Measurements from ENCODE around the gene MRPL55.

The MRPL55 gene

GRCh38 chr1:228097333-228098081 lies 11.6 kb downstream of the MRPL55 start:
- Histone ChIP-seq H3K4ac (ENCODE audit: low read depth, low read length) (no peak overlapping the region), H3K23ac (ENCODE audit: low read length) (no peak overlapping the region), H2BK120ac (ENCODE audit: low read depth, low read length) (no peak overlapping the region), H3K4me1 (ENCODE audit: control insufficient read depth, low read depth, low read length) (no peaks in the 10 kb centered on the region), H2BK15ac (replicated peaks; ENCODE audit: low read depth) (no peak overlapping the region), H3K36me3 (ENCODE audit: control insufficient read depth, insufficient read depth, low read length) (peaks cover 6% of the 10 kb centered on the region), H3K27ac (ENCODE audit: low read depth, low read length) (no peak overlapping the region), H2BK5ac (ENCODE audit: low read length) (no peak overlapping the region), H3K79me1 (ENCODE audit: low read length) (peaks cover 14% of the 10 kb centered on the region), H3K4me2 (ENCODE audit: low read length) (no peak overlapping the region), H3K27me3 (ENCODE audit: insufficient read depth, low read length, poor library complexity) (no peaks in the 10 kb centered on the region), H3K79me2 (ENCODE audit: control insufficient read depth, insufficient read depth, low read length) (peaks cover 50% of the 10 kb centered on the region), H3K18ac (ENCODE audit: low read length) (no peak overlapping the region), H4K5ac (ENCODE audit: low read length) (no peak overlapping the region), H4K8ac (ENCODE audit: low read depth, low read length) (no peak overlapping the region), H3K9ac (ENCODE audit: low read length) (no peak overlapping the region), H3K56ac (ENCODE audit: low read length) (no peak overlapping the region), H2AK5ac (ENCODE audit: low read length) (no peak overlapping the region), H3K4me3 (ENCODE audit: low read length) (no peak overlapping the region)
- DNase-seq, result no peak
- WGBS (ENCODE audit: extremely low coverage, insufficient coverage, low lambda C conversion rate), result no CpG with 5 or more reads among the region's 34 CpGs

- H3K4me2 ChIP-seq (ENCODE audit: low read length), result no peak overlapping the region
- H3K4me3 ChIP-seq (ENCODE audit: low read length), result no peak overlapping the region
- H3K79me1 ChIP-seq (ENCODE audit: low read length), result peaks cover 15% of the 10 kb centered on the region
- no peak overlapping the region for H3K56ac ChIP-seq (ENCODE audit: low read length)
- H3K27me3 ChIP-seq (ENCODE audit: insufficient read depth, low read length, poor library complexity), result no peaks in the 10 kb centered on the region
- no peak overlapping the region for H3K4ac ChIP-seq (ENCODE audit: low read depth, low read length)
- no peak overlapping the region for H3K18ac ChIP-seq (ENCODE audit: low read length)
- no peak overlapping the region for H4K8ac ChIP-seq (ENCODE audit: low read depth, low read length)
- no CpG with 5 or more reads among the region's 13 CpGs for WGBS (ENCODE audit: extremely low coverage, insufficient coverage, low lambda C conversion rate)
- peaks cover 6% of the 10 kb centered on the region for H3K36me3 ChIP-seq (ENCODE audit: control insufficient read depth, insufficient read depth, low read length)
- no peak overlapping the region for H2AK5ac ChIP-seq (ENCODE audit: low read length)
- H3K23ac ChIP-seq (ENCODE audit: low read length), result no peak overlapping the region
- H3K4me1 ChIP-seq (ENCODE audit: control insufficient read depth, low read depth, low read length), result no peaks in the 10 kb centered on the region
- no peak overlapping the region for H2BK120ac ChIP-seq (ENCODE audit: low read depth, low read length)
- H2BK15ac ChIP-seq (replicated peaks; ENCODE audit: low read depth), result no peak overlapping the region
- H4K5ac ChIP-seq (ENCODE audit: low read length), result no peak overlapping the region
- DNase-seq, result no peak
- no peak overlapping the region for H3K9ac ChIP-seq (ENCODE audit: low read length)
- H2BK5ac ChIP-seq (ENCODE audit: low read length), result no peak overlapping the region
- H3K79me2 ChIP-seq (ENCODE audit: control insufficient read depth, insufficient read depth, low read length), result peaks cover 59% of the 10 kb centered on the region
- H3K27ac ChIP-seq (ENCODE audit: low read depth, low read length), result no peak overlapping the region
Observed at GRCh38 chr1:228096416-228097332, 12.4 kb downstream of the MRPL55 start.

DNA sequence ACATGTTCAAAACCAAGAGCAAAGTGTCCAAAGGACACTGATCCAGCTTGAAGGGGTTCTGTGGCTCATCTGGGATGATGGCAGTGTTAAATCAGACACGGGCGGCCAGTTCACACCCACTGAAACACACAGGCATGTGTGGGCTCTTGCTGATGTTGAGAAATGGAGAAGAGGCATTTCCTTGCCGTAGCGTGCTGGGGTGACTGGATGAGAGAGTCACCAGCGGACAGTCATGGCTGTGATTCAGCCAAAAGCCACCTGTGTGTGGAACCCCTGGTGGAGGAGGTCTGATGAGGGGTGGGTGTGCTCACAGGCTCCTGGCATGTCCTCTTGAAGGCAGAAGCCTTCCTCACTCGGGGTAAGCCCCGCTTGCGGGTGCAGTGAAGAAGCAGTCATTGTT lies 13.2 kb downstream of the MRPL55 start:
- H3K4me1 ChIP-seq (ENCODE audit: control insufficient read depth, low read depth, low read length), result no peaks in the 10 kb centered on the region
- no peaks in the 10 kb centered on the region for H3K27me3 ChIP-seq (ENCODE audit: insufficient read depth, low read length, poor library complexity)
- DNase-seq, result no peak
- no peak overlapping the region for H4K5ac ChIP-seq (ENCODE audit: low read length)
- no peak overlapping the region for H3K56ac ChIP-seq (ENCODE audit: low read length)
- no peak overlapping the region for H3K4me3 ChIP-seq (ENCODE audit: low read length)
- H3K9ac ChIP-seq (ENCODE audit: low read length), result no peak overlapping the region
- peaks cover 6% of the 10 kb centered on the region for H3K36me3 ChIP-seq (ENCODE audit: control insufficient read depth, insufficient read depth, low read length)
- no peak overlapping the region for H2BK120ac ChIP-seq (ENCODE audit: low read depth, low read length)
- peaks cover 66% of the 10 kb centered on the region for H3K79me2 ChIP-seq (ENCODE audit: control insufficient read depth, insufficient read depth, low read length)
- H3K27ac ChIP-seq (ENCODE audit: low read depth, low read length), result no peak overlapping the region
- no peak overlapping the region for H3K18ac ChIP-seq (ENCODE audit: low read length)
- no peak overlapping the region for H3K4me2 ChIP-seq (ENCODE audit: low read length)
- peaks cover 15% of the 10 kb centered on the region for H3K79me1 ChIP-seq (ENCODE audit: low read length)
- H2BK15ac ChIP-seq (replicated peaks; ENCODE audit: low read depth), result no peak overlapping the region
- WGBS (ENCODE audit: extremely low coverage, insufficient coverage, low lambda C conversion rate), result no CpG with 5 or more reads among the region's 8 CpGs
- no peak overlapping the region for H2BK5ac ChIP-seq (ENCODE audit: low read length)
- H2AK5ac ChIP-seq (ENCODE audit: low read length), result no peak overlapping the region
- H3K4ac ChIP-seq (ENCODE audit: low read depth, low read length), result no peak overlapping the region
- no peak overlapping the region for H4K8ac ChIP-seq (ENCODE audit: low read depth, low read length)
- no peak overlapping the region for H3K23ac ChIP-seq (ENCODE audit: low read length)

DNA sequence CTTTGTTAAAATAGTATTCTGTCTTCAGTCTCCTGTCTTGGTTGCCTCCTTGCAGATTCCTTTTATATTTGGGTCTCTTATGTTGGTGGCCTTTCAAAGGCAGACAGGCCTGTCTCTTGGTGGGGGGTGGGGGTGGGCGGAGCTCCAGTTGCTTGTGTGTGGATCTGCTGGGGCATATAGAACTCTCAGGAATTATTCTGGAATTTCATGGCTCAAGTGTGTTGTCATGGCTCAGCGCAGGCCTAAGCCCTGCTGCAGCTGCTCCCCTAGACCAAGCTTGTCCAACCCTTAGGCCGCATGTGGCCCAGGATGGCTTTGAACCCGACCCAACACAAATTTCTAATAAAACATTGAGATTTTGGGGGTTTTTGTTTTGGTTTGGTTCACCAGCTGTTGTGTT lies 13.9 kb downstream of the MRPL55 start:
- Histone ChIP-seq H3K79me2 (ENCODE audit: control insufficient read depth, insufficient read depth, low read length) (peaks cover 74% of the 10 kb centered on the region), H3K9ac (ENCODE audit: low read length) (no peak overlapping the region), H2BK15ac (replicated peaks; ENCODE audit: low read depth) (no peak overlapping the region), H3K18ac (ENCODE audit: low read length) (no peak overlapping the region), H3K4me1 (ENCODE audit: control insufficient read depth, low read depth, low read length) (no peaks in the 10 kb centered on the region), H2AK5ac (ENCODE audit: low read length) (no peak overlapping the region), H3K4me2 (ENCODE audit: low read length) (no peak overlapping the region), H4K5ac (ENCODE audit: low read length) (no peak overlapping the region), H2BK120ac (ENCODE audit: low read depth, low read length) (no peak overlapping the region), H3K27ac (ENCODE audit: low read depth, low read length) (no peak overlapping the region), H3K4me3 (ENCODE audit: low read length) (no peak overlapping the region), H3K4ac (ENCODE audit: low read depth, low read length) (no peak overlapping the region), H3K27me3 (ENCODE audit: insufficient read depth, low read length, poor library complexity) (no peaks in the 10 kb centered on the region), H3K36me3 (ENCODE audit: control insufficient read depth, insufficient read depth, low read length) (peaks cover 6% of the 10 kb centered on the region), H3K79me1 (ENCODE audit: low read length) (peaks cover 15% of the 10 kb centered on the region), H3K23ac (ENCODE audit: low read length) (no peak overlapping the region), H2BK5ac (ENCODE audit: low read length) (no peak overlapping the region), H3K56ac (ENCODE audit: low read length) (no peak overlapping the region), H4K8ac (ENCODE audit: low read depth, low read length) (no peak overlapping the region)
- no peak for DNase-seq
- no CpG with 5 or more reads among the region's 4 CpGs for WGBS (ENCODE audit: extremely low coverage, insufficient coverage, low lambda C conversion rate)

GRCh38 chr1:228094432-228095016 lies 14.6 kb downstream of the MRPL55 start:
- Histone ChIP-seq H3K27me3 (ENCODE audit: insufficient read depth, low read length, poor library complexity) (no peaks in the 10 kb centered on the region), H3K36me3 (ENCODE audit: control insufficient read depth, insufficient read depth, low read length) (peaks cover 6% of the 10 kb centered on the region)

More at GRCh38 chr1:228094432-228095016, 14.6 kb downstream of the MRPL55 start:
- Histone ChIP-seq H2BK15ac (replicated peaks; ENCODE audit: low read depth) (no peak overlapping the region), H3K4me2 (ENCODE audit: low read length) (no peak overlapping the region), H3K18ac (ENCODE audit: low read length) (no peak overlapping the region), H2BK120ac (ENCODE audit: low read depth, low read length) (no peak overlapping the region), H3K27ac (ENCODE audit: low read depth, low read length) (no peak overlapping the region), H2BK5ac (ENCODE audit: low read length) (no peak overlapping the region), H4K5ac (ENCODE audit: low read length) (no peak overlapping the region), H2AK5ac (ENCODE audit: low read length) (no peak overlapping the region), H3K4me1 (ENCODE audit: control insufficient read depth, low read depth, low read length) (no peaks in the 10 kb centered on the region), H3K4ac (ENCODE audit: low read depth, low read length) (no peak overlapping the region), H3K4me3 (ENCODE audit: low read length) (no peak overlapping the region), H4K8ac (ENCODE audit: low read depth, low read length) (no peak overlapping the region), H3K56ac (ENCODE audit: low read length) (no peak overlapping the region), H3K9ac (ENCODE audit: low read length) (no peak overlapping the region), H3K79me2 (ENCODE audit: control insufficient read depth, insufficient read depth, low read length) (peaks cover 80% of the 10 kb centered on the region), H3K23ac (ENCODE audit: low read length) (no peak overlapping the region), H3K79me1 (ENCODE audit: low read length) (peaks cover 15% of the 10 kb centered on the region)
- no peak for DNase-seq
- no CpG with 5 or more reads among the region's 13 CpGs for WGBS (ENCODE audit: extremely low coverage, insufficient coverage, low lambda C conversion rate)

Data from mesendoderm (in vitro differentiated cells).